H9 (cell line): ENCODE data around the gene NHERF2. TPM values are rescaled to one million over a fixed set of nuclear protein-coding genes. Genes with fewer than 3 reads are reported as not detected.

Experiments used
- DNase-seq: peaks from one replicate; pipeline ENCODE4 v3.0.0-alpha.2; 2017
- H2AFZ ChIP-seq: one replicate; pipeline ENCODE4 v1.6.1; 2013; ENCODE audit warnings: mild to moderate bottlenecking, low read length, control low read depth, moderate library complexity
- H2AK5ac ChIP-seq: 2 replicates; pipeline ENCODE4 v1.6.1; 2013; ENCODE audit warnings: low read length, control low read depth, mixed read lengths; ENCODE audit not compliant: insufficient read length
- H2BK120ac ChIP-seq: one replicate; pipeline ENCODE4 v1.6.1; 2013; ENCODE audit warnings: low read depth, mild to moderate bottlenecking, low read length, control low read depth, inconsistent platforms; ENCODE audit not compliant: poor library complexity, severe bottlenecking
- H2BK12ac ChIP-seq: 2 replicates; pipeline ENCODE4 v1.6.1; 2013; ENCODE audit warnings: low read length, control low read depth, mixed read lengths, low read depth; ENCODE audit not compliant: insufficient read length
- H2BK15ac ChIP-seq: 2 replicates; pipeline ENCODE4 v1.6.1; 2013; ENCODE audit warnings: low read depth, low read length, control low read depth
- H2BK20ac ChIP-seq: one replicate; pipeline ENCODE4 v1.6.1; 2013; ENCODE audit warnings: low read depth, mild to moderate bottlenecking, low read length, control low read depth, inconsistent platforms; ENCODE audit not compliant: poor library complexity, severe bottlenecking
- H2BK5ac ChIP-seq: 2 replicates; pipeline ENCODE4 v1.6.1; 2013; ENCODE audit warnings: low read length, control low read depth, mixed read lengths; ENCODE audit not compliant: insufficient read length
- H3K14ac ChIP-seq: 2 replicates; pipeline ENCODE4 v1.6.1; 2013; ENCODE audit warnings: low read length, control low read depth; ENCODE audit not compliant: insufficient read depth
- H3K18ac ChIP-seq: 2 replicates; pipeline ENCODE4 v1.6.1; 2013; ENCODE audit warnings: low read depth, mild to moderate bottlenecking, mixed read lengths, low read length, control low read depth; ENCODE audit not compliant: insufficient read length
- H3K23ac ChIP-seq: 2 replicates; pipeline ENCODE4 v1.6.1; 2013; ENCODE audit warnings: low read length, control low read depth, mixed read lengths, low read depth; ENCODE audit not compliant: insufficient read length
- H3K23me2 ChIP-seq: 2 replicates; pipeline ENCODE4 v1.6.1; 2013; ENCODE audit warnings: low read depth, mild to moderate bottlenecking, mixed read lengths, low read length, control low read depth; ENCODE audit not compliant: insufficient read length, poor library complexity, severe bottlenecking
- H3K27ac ChIP-seq: 2 replicates; pipeline ENCODE4 v1.5.1; 2013; ENCODE audit warnings: low read length, control low read depth, mixed read lengths, low read depth; ENCODE audit not compliant: insufficient read length
- H3K27me3 ChIP-seq: 2 replicates; pipeline ENCODE4 v1.6.1; 2013; ENCODE audit warnings: low read length, control low read depth, inconsistent platforms; ENCODE audit not compliant: insufficient read depth
- H3K4ac ChIP-seq: 2 replicates; pipeline ENCODE4 v1.6.1; 2013; ENCODE audit warnings: low read depth, mild to moderate bottlenecking, control low read depth, inconsistent platforms, low read length, moderate library complexity
- H3K4me1 ChIP-seq: 2 replicates; pipeline ENCODE4 v1.6.1; 2013; ENCODE audit warnings: low read length, control low read depth, inconsistent platforms; ENCODE audit not compliant: insufficient read depth
- H3K4me2 ChIP-seq: 2 replicates; pipeline ENCODE4 v1.6.1; 2013; ENCODE audit warnings: low read length, control low read depth, mixed read lengths; ENCODE audit not compliant: insufficient read length, insufficient read depth
- H3K56ac ChIP-seq: 2 replicates; pipeline ENCODE4 v1.6.1; 2013; ENCODE audit warnings: low read depth, mild to moderate bottlenecking, mixed read lengths, low read length, control low read depth; ENCODE audit not compliant: insufficient read length
- H3K79me1 ChIP-seq: 2 replicates; pipeline ENCODE4 v1.6.1; 2013; ENCODE audit warnings: low read depth, mild to moderate bottlenecking, moderate library complexity, low read length, control low read depth, inconsistent platforms; ENCODE audit not compliant: insufficient read depth, poor library complexity, severe bottlenecking
- H3K79me2 ChIP-seq: 2 replicates; pipeline ENCODE4 v1.6.1; 2013; ENCODE audit warnings: low read length, control low read depth, inconsistent platforms; ENCODE audit not compliant: insufficient read depth
- H3K9ac ChIP-seq: 2 replicates; pipeline ENCODE4 v1.6.1; 2013; ENCODE audit warnings: low read length, control low read depth, mixed read lengths; ENCODE audit not compliant: insufficient read length; ENCODE audit errors: extremely low read depth
- H3K9me3 ChIP-seq: one replicate; pipeline ENCODE4 v1.6.1; 2013; ENCODE audit warnings: low read depth, low read length, inconsistent platforms; ENCODE audit not compliant: control insufficient read depth
- H3T11ph ChIP-seq: one replicate; pipeline ENCODE4 v1.6.1; 2013; ENCODE audit warnings: mild to moderate bottlenecking, low read length, control low read depth, inconsistent platforms
- H4K20me1 ChIP-seq: one replicate; pipeline ENCODE4 v1.6.1; 2013; ENCODE audit not compliant: control insufficient read depth, insufficient read length, insufficient read depth
- H4K5ac ChIP-seq: 2 replicates; pipeline ENCODE4 v1.6.1; 2013; ENCODE audit warnings: low read depth, mild to moderate bottlenecking, mixed read lengths, low read length, control low read depth; ENCODE audit not compliant: insufficient read length
- H4K8ac ChIP-seq: replicated peaks from 2 replicates; pipeline ENCODE4 v1.6.1; 2013; ENCODE audit warnings: low read length, control low read depth, mixed read lengths, low read depth; ENCODE audit not compliant: insufficient read length
- H4K91ac ChIP-seq: 2 replicates; pipeline ENCODE4 v1.6.1; 2013; ENCODE audit warnings: low read depth, mild to moderate bottlenecking, moderate library complexity, mixed read lengths, low read length, control low read depth; ENCODE audit not compliant: insufficient read length
- H3K27ac Mint-ChIP-seq, 3 experiments: 2 replicates in 2 of 3; 3 replicates in 1 of 3; pipeline ENCODE4 v1.8.0; 2020 to 2021; ENCODE audit warnings: mixed read lengths in 3 of 3, mild to moderate bottlenecking in 1 of 3, moderate library complexity in 1 of 3
- H3K27me3 Mint-ChIP-seq: 2 replicates; pipeline ENCODE4 v1.8.0; 2021; ENCODE audit warnings: low read depth, mild to moderate bottlenecking, moderate library complexity, mixed read lengths
- H3K36me3 Mint-ChIP-seq, 3 experiments: 2 replicates in 2 of 3; 3 replicates in 1 of 3; pipeline ENCODE4 v1.8.0; 2020 to 2021; ENCODE audit warnings: low read depth in 3 of 3, mixed read lengths in 3 of 3; ENCODE audit not compliant: insufficient read depth in 1 of 3
- H3K4me1 Mint-ChIP-seq, 2 experiments: 2 replicates each; pipeline ENCODE4 v1.8.0; 2020; ENCODE audit warnings: mixed read lengths in 2 of 2
- H3K4me3 Mint-ChIP-seq, 2 experiments: 2 replicates in 1 of 2; 3 replicates in 1 of 2; pipeline ENCODE4 v1.8.0; 2020 to 2021; ENCODE audit warnings: mild to moderate bottlenecking in 2 of 2, mixed read lengths in 2 of 2, moderate library complexity in 1 of 2
- H3K9me3 Mint-ChIP-seq, 2 experiments: 2 replicates in 1 of 2; 3 replicates in 1 of 2; pipeline ENCODE4 v1.8.0; 2020; ENCODE audit warnings: mild to moderate bottlenecking in 2 of 2, mixed read lengths in 2 of 2, moderate library complexity in 1 of 2
- WGBS: extraction: QIAGEN DNeasy Blood & Tissue Kit; methylation state at CpG from one replicate; pipeline ENCODE4 v1.1.7; 2013; ENCODE audit warnings: missing lambda C conversion rate, low lambda C conversion rate, mixed read lengths; ENCODE audit not compliant: insufficient read length; ENCODE audit errors: extremely low coverage; 5-methylcytosine and 5-hydroxymethylcytosine counted together
- total RNA-seq: library from RNA; stranded (reverse); gene quantifications from 2 replicates; pipeline ENCODE4 v1.2.1, GENCODE V29; 2021
- TF ChIP-seq, protein P1 (sequence below): fragments of 200-600 bp; sonication (generic); conservative IDR thresholded peaks from 3 replicates; pipeline ENCODE4 v1.8.0; 2021; ENCODE audit warnings: antibody characterized with exemption, mild to moderate bottlenecking

The NHERF2 gene
- total RNA-seq, 1 experiment from 2014 or later: 15.3 TPM

DNA sequence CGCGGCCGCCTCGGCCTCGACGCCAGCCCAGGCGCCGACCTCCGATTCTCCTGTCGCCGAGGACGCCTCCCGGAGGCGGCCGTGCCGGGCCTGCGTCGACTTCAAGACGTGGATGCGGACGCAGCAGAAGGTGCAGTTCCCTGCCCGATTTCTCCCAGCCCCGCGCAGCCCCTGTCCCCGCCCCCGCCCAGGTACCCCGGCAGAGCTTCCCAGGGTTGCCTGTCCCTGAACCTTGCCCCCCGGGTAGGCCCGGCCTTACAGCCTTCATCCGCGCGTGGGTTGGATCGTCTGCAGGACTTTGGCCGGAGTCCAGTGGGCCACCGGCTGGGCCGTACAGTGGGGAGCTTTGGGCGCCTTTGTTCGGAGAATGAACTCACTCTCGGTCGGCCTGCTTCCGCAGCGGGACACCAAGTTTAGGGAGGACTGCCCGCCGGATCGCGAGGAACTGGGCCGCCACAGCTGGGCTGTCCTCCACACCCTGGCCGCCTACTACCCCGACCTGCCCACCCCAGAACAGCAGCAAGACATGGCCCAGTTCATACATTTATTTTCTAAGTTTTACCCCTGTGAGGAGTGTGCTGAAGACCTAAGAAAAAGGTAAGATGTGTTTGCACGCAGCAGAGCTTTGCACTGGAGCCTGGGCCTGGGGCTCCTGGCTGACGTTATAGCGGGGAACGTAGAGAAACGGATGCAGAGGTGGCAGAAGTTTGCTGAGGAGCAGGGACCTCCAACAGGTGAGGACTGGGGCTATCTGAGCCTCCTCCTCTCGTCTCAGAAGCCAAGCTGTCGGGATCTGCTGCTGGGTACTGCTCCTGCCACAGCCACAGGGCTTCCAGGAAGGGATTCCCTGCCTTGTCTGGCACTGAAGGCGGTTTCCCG lies 42.1 kb upstream of the NHERF2 start:
- Histone ChIP-seq H3K56ac (no peak overlapping the region), H4K20me1 (peaks cover 2% of the 10 kb centered on the region), H2BK12ac (no peak overlapping the region), H3K4me2 (peak overlapping the region; percentile 81), H3K79me1 (no peaks in the 10 kb centered on the region), H2BK5ac (no peak overlapping the region), H3K4me1 (no peaks in the 10 kb centered on the region; the same call in 1 of the 2 replicates), H3K23ac (no peak overlapping the region), H3K9ac (peak overlapping the region; percentile 52), H4K8ac (no peak overlapping the region), H2AK5ac (no peak overlapping the region), H3K27me3 (peaks cover 26% of the 10 kb centered on the region), H3T11ph (no peak overlapping the region), H2AFZ (no peak overlapping the region), H2BK20ac (no peak overlapping the region), H3K4ac (no peak overlapping the region), H3K14ac (peak overlapping the region; percentile 52; the same call in 1 of the 2 replicates), H3K23me2 (peaks cover 25% of the 10 kb centered on the region), H2BK120ac (no peak overlapping the region), H3K18ac (peak overlapping the region; percentile 38), H2BK15ac (no peak overlapping the region), H4K5ac (no peak overlapping the region), H3K9me3 (no peaks in the 10 kb centered on the region), H3K27ac (no peak overlapping the region), H4K91ac (no peak overlapping the region), H3K79me2 (no peaks in the 10 kb centered on the region; the same call in 1 of the 2 replicates)
- WGBS: no CpG with 5 or more reads among the region's 58 CpGs
- TF ChIP-seq, protein P1, sequence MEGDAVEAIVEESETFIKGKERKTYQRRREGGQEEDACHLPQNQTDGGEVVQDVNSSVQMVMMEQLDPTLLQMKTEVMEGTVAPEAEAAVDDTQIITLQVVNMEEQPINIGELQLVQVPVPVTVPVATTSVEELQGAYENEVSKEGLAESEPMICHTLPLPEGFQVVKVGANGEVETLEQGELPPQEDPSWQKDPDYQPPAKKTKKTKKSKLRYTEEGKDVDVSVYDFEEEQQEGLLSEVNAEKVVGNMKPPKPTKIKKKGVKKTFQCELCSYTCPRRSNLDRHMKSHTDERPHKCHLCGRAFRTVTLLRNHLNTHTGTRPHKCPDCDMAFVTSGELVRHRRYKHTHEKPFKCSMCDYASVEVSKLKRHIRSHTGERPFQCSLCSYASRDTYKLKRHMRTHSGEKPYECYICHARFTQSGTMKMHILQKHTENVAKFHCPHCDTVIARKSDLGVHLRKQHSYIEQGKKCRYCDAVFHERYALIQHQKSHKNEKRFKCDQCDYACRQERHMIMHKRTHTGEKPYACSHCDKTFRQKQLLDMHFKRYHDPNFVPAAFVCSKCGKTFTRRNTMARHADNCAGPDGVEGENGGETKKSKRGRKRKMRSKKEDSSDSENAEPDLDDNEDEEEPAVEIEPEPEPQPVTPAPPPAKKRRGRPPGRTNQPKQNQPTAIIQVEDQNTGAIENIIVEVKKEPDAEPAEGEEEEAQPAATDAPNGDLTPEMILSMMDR: no peak
- Mint-ChIP-seq H3K27ac (peak overlapping the region in 2 of 3 experiments; percentile 26 to 92; a peak in 3 of 7 replicates), H3K9me3 (no peaks in the 10 kb centered on the region; a peak in 1 of 5 replicates), H3K4me1 (peaks cover 30 to 37% of the 10 kb centered on the region in 2 experiments), H3K4me3 (peak overlapping the region; percentile 85 to 88), H3K27me3 (peaks cover 57% of the 10 kb centered on the region), H3K36me3 (peaks cover 0 to 20% (median 18%) of the 10 kb centered on the region in 3 experiments)
- peak; percentile 58 for DNase-seq
